ES-I3 (cell line): Measurements from ENCODE around the gene PCDH9.

Experiments used
- H3K36me3 ChIP-seq: 2 replicates; pipeline ENCODE4 v1.6.1; 2013; ENCODE audit warnings: mild to moderate bottlenecking, low read length, control low read depth, moderate library complexity; ENCODE audit not compliant: insufficient read depth
- H3K4me1 ChIP-seq: 2 replicates; pipeline ENCODE4 v1.6.1; 2013; ENCODE audit warnings: mild to moderate bottlenecking, control low read depth, low read length; ENCODE audit not compliant: insufficient read depth
- H3K9ac ChIP-seq: 2 replicates; pipeline ENCODE4 v1.6.1; 2013; ENCODE audit warnings: low read depth, mild to moderate bottlenecking, low read length, moderate library complexity
- H3K9me3 ChIP-seq: 2 replicates; pipeline ENCODE4 v1.6.1; 2013; ENCODE audit warnings: mild to moderate bottlenecking, low read length, moderate library complexity; ENCODE audit not compliant: control insufficient read depth, insufficient read depth

The PCDH9 gene

DNA sequence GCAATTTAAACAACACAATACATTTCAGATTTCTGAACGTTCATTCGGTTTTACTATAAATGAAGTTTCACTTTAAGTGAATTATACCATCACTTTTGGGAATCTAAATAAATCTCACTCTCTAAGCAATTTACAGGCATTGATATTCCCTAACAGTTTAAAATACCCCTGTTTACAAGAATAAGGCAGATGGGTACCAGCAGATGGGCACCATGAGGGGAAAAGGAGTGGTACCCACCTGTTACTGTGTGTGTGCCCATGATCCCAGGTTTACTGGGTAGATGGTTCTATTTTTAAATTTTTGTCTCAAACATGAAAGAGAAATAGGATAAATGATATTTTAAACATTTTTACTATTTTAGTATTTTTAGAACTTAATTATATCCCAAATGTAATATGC, 212.9 kb downstream of the PCDH9 start:
- H3K36me3 ChIP-seq = no peaks in the 10 kb centered on the region
- H3K4me1 ChIP-seq = no peaks in the 10 kb centered on the region
- no peaks in the 10 kb centered on the region for H3K9me3 ChIP-seq
- H3K9ac ChIP-seq = no peak overlapping the region

DNA sequence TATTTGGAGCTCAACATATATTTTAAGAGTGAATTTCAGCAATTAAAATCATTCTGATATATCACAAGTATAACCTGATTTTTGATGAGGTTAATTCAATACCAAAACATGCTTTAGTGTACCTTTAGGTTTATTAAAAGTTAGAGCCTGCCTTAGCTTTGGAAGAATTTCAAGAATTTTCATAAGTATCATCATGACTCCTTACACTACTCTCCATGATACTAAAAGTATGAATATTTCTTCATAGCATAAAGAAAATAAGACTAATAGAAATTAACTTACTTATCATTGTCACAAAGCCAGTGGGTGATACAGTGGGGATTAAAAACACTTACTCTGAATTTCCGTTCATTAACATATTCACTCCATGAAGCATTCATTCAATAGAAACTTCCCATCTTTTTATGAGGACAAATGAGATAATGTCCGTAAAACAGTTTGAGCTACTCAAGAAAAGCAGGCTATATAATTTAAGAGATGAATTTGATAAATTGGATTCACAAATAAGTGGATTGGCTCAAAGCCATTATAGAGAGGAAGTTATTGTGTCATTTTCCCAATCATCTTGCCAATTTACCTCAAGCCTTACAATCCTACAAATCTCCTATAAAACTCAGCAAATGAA, 214.0 kb downstream of the PCDH9 start:
- no peaks in the 10 kb centered on the region for H3K4me1 ChIP-seq
- H3K36me3 ChIP-seq = no peaks in the 10 kb centered on the region
- H3K9me3 ChIP-seq = no peaks in the 10 kb centered on the region
- H3K9ac ChIP-seq = no peak overlapping the region

GRCh38 chr13:67014399-67014798, 215.7 kb downstream of the PCDH9 start:
- H3K9ac ChIP-seq = no peak overlapping the region
- H3K36me3 ChIP-seq = no peaks in the 10 kb centered on the region
- H3K9me3 ChIP-seq = no peaks in the 10 kb centered on the region
- no peaks in the 10 kb centered on the region for H3K4me1 ChIP-seq

GRCh38 chr13:67013709-67014108, 216.4 kb downstream of the PCDH9 start:
- H3K36me3 ChIP-seq = no peaks in the 10 kb centered on the region
- no peaks in the 10 kb centered on the region for H3K9me3 ChIP-seq
- no peaks in the 10 kb centered on the region for H3K4me1 ChIP-seq
- no peak overlapping the region for H3K9ac ChIP-seq

GRCh38 chr13:67008075-67008668, 222.0 kb downstream of the PCDH9 start:
- H3K36me3 ChIP-seq = no peaks in the 10 kb centered on the region
- H3K4me1 ChIP-seq = no peaks in the 10 kb centered on the region
- H3K9ac ChIP-seq = no peak overlapping the region
- H3K9me3 ChIP-seq = no peaks in the 10 kb centered on the region

DNA sequence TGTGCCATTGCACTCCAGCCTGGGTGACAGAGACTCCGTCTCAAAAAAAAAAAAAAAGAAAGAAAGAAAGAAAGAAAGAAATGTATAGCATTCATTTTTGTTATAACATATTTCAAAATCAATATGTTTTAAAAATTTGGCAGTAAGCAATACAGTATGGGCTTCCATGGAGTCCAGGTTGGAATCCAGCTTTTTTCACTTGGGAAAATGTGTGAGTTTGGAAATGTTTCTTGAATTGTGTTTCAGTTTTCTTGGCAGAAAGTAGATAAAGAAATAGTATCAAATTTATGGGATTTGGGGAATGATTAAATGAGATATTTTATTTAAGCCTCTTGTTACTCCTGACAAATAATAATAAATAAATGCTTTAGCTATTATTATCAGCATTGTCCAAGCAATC, 225.6 kb downstream of the PCDH9 start:
- H3K4me1 ChIP-seq = no peaks in the 10 kb centered on the region
- H3K36me3 ChIP-seq = no peaks in the 10 kb centered on the region
- H3K9me3 ChIP-seq = no peaks in the 10 kb centered on the region
- H3K9ac ChIP-seq = no peak overlapping the region

GRCh38 chr13:67003743-67004142, 226.4 kb downstream of the PCDH9 start:
- Histone ChIP-seq H3K36me3 (no peaks in the 10 kb centered on the region), H3K4me1 (no peaks in the 10 kb centered on the region), H3K9me3 (no peaks in the 10 kb centered on the region), H3K9ac (no peak overlapping the region)

DNA sequence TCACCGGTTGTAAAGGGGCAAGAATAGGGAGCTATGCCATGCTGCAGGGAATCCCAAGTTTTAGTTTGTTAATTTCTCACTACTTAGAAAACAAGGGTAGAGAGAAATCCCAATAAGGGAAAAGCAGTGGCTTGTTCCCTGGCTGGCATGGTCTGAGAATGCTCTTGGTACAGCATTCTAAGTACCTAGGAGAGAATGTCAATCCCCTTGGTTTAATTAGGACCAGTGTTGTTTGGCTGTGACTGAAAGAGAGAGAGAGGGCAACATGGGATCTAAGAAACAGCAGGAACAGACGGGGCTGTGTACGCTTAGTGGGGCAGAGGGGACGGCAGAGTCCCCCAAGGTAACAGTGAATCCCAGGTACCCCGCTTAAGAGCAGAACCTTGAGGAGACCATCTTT, 228.8 kb downstream of the PCDH9 start:
- no peak overlapping the region for H3K9ac ChIP-seq
- no peaks in the 10 kb centered on the region for H3K36me3 ChIP-seq
- no peaks in the 10 kb centered on the region for H3K9me3 ChIP-seq
- no peaks in the 10 kb centered on the region for H3K4me1 ChIP-seq

DNA sequence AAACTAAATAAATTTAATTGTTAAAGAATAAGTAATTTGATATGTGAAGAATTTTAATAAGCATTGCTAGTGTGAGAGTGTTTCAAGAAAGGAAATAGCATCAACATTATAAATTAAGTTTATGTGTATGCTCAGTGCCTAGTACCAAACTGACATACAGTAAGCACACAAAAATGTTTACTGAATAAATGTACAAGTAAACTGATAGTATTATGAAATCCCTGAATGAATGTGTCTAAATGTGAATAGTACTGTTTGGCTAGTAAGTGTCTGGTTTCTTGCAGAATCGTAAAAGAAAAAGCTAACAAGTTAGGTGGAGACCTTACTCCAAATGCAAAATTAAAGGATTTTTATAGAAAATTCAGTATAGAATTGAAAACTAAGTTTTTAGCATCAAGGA, 233.6 kb downstream of the PCDH9 start:
- no peaks in the 10 kb centered on the region for H3K36me3 ChIP-seq
- no peaks in the 10 kb centered on the region; the same call in 1 of the 2 replicates for H3K4me1 ChIP-seq
- H3K9ac ChIP-seq = no peak overlapping the region
- no peaks in the 10 kb centered on the region for H3K9me3 ChIP-seq

GRCh38 chr13:66995203-66995611, 234.9 kb downstream of the PCDH9 start:
- Histone ChIP-seq H3K9me3 (no peaks in the 10 kb centered on the region), H3K4me1 (no peaks in the 10 kb centered on the region; the same call in 1 of the 2 replicates), H3K36me3 (no peaks in the 10 kb centered on the region), H3K9ac (no peak overlapping the region)

GRCh38 chr13:66994517-66995202, 235.5 kb downstream of the PCDH9 start:
- no peak overlapping the region for H3K9ac ChIP-seq

GRCh38 chr13:66994097-66994496, 236.0 kb downstream of the PCDH9 start:
- Histone ChIP-seq H3K36me3 (no peaks in the 10 kb centered on the region), H3K9me3 (no peaks in the 10 kb centered on the region), H3K4me1 (no peaks in the 10 kb centered on the region; the same call in 1 of the 2 replicates), H3K9ac (peak overlapping the region; percentile 37; the same call in 1 of the 2 replicates)

More at GRCh38 chr13:66994517-66995202, 235.5 kb downstream of the PCDH9 start:
- no peaks in the 10 kb centered on the region; the same call in 1 of the 2 replicates for H3K4me1 ChIP-seq
- no peaks in the 10 kb centered on the region for H3K36me3 ChIP-seq
- no peaks in the 10 kb centered on the region for H3K9me3 ChIP-seq

DNA sequence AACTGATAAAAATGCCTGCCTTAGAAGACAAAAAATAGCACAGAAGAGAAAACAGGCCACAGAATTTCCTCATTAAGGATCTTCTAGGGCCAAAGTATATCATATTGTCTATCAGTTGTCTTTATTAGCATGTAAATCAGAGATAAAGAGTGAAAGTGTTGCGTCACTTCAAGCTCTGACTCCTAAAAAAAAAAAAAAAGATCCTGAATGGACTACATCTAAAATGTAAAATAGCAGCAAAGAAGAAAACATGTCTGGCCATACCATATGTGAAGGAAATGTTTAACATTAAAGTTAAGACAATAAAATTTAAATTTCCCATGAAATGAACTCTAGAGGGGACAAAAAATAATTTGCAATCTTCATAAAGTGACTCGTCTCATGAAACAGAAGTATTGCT, 237.4 kb downstream of the PCDH9 start:
- Histone ChIP-seq H3K36me3 (no peaks in the 10 kb centered on the region), H3K9me3 (no peaks in the 10 kb centered on the region), H3K9ac (no peak overlapping the region), H3K4me1 (no peaks in the 10 kb centered on the region; the same call in 1 of the 2 replicates)

GRCh38 chr13:66992183-66992582, 238.0 kb downstream of the PCDH9 start:
- H3K4me1 ChIP-seq = no peaks in the 10 kb centered on the region; the same call in 1 of the 2 replicates
- no peaks in the 10 kb centered on the region for H3K9me3 ChIP-seq
- no peak overlapping the region for H3K9ac ChIP-seq
- H3K36me3 ChIP-seq = no peaks in the 10 kb centered on the region

GRCh38 chr13:66984241-66984640, 245.9 kb downstream of the PCDH9 start:
- no peaks in the 10 kb centered on the region for H3K36me3 ChIP-seq
- no peak overlapping the region for H3K9ac ChIP-seq
- H3K9me3 ChIP-seq = no peaks in the 10 kb centered on the region
- H3K4me1 ChIP-seq = no peaks in the 10 kb centered on the region
